ENCODE measurements around the gene COX19. TPM values are rescaled to one million over a fixed set of nuclear protein-coding genes. Genes with fewer than 3 reads are reported as not detected.

Gene COX19
- total RNA-seq, 1 experiment from 2014 or later, result 14.0 TPM

DNA sequence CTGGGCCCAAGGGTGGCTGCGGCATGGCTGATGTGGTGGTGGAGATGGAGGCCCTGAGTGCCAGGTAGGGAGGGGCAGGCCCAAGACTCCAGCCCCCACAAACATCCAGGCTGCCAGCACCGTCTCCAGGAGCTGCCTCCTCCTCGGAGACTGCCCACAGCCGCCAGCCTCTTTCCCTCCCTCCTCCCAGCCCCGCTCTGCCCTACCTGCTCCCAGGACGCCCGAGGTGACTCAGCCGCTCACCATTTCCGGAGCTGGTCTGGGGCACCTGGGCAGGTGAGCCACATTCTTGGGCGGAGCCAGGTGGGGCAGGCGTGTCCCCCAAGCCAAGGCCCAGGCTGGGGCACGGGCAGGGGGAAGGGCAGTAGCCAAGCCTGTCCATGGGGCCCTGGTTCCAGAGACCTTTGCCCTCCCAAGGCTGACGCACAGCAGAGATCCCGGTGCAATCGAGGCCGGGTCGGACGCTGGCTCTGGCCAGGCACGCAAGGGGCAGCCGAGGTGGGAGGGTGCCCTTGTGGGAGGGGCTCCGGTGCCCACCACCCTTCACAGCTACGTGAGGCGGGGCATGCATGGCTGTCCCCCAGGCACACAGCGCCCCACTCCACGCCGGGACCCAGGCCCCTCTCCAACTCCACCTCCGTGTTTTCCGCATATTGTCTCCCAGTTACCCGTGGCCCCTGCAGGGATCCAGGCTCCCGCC, 29.6 kb downstream of the COX19 start:
- 0 out of 2 replicates have a peak, but pooled peaks cover 4% of the 10 kb centered on the region for H3K27me3 ChIP-seq (ENCODE audit: insufficient read depth, low read length)
- no peaks in the 10 kb centered on the region for H3K9me2 ChIP-seq (ENCODE audit: insufficient read depth)
- intact Hi-C loops (cut with micrococcal nuclease), result no loop called here
- DNase-seq (ENCODE audit: low read depth, low spot score) (peak; percentile 86), ATAC-seq (peak; percentile 92)
- H3K27ac ChIP-seq (ENCODE audit: low read depth, low read length), result peak overlapping the region; percentile 98
- H4K20me1 ChIP-seq (ENCODE audit: insufficient read depth), result no peaks in the 10 kb centered on the region
- H2AFZ ChIP-seq (ENCODE audit: low read depth, low read length, poor library complexity, severe bottlenecking), result no peak overlapping the region
- ChIA-PET CTCF (interaction anchor here (0.6 kb wide), 1 partner anchor 132 kb away, joined by 3 read pairs; no protein-coding TSS in a partner anchor), POLR2A (interaction anchor here (0.7 to 1.1 kb wide), 3 partner anchors 30 to 309 kb away, joined by 3 to 4 read pairs (median 3); partner anchors contain the start of gene COX19), RAD21 (ENCODE audit: low non-redundant PET in 1 of 2, low total read pairs in 2 of 2, uncharacterized antibody in 2 of 2, unreplicated experiment in 2 of 2) (interaction anchor here in 1 of 2 experiments (0.6 kb wide), 1 partner anchor 30 kb away, joined by 3 read pairs; the partner anchor contains the start of gene COX19)
- peaks cover 28 to 62% of the 10 kb centered on the region in 2 experiments for H3K4me1 ChIP-seq (ENCODE audit: control insufficient read depth in 1 of 2, insufficient read depth in 2 of 2, low read length in 2 of 2)
- H3K9ac ChIP-seq (ENCODE audit: low read length), result peak overlapping the region; percentile 85
- TSS peak; percentile 86 for BruUV-seq (replicated peaks)
- H3K4me3 ChIP-seq (replicated peaks in 1 of 2; ENCODE audit: low read depth in 1 of 2, low read length in 2 of 2), result peak overlapping the region; percentile 53 to 68
- peak; percentile 83 for TF ChIP-seq YY1 (IDR thresholded peaks at IDR 0.05; ENCODE audit: extremely low read depth, insufficient replicate concordance, low read depth, low read length)
- TF ChIP-seq ELF1 (IDR thresholded peaks at IDR 0.05; ENCODE audit: borderline replicate concordance, low read depth), result no peak
- TF ChIP-seq POLR2AphosphoS5 (IDR thresholded peaks at IDR 0.05; ENCODE audit: low read depth, low read length), result peak; percentile 92
- TF ChIP-seq, protein P1, sequence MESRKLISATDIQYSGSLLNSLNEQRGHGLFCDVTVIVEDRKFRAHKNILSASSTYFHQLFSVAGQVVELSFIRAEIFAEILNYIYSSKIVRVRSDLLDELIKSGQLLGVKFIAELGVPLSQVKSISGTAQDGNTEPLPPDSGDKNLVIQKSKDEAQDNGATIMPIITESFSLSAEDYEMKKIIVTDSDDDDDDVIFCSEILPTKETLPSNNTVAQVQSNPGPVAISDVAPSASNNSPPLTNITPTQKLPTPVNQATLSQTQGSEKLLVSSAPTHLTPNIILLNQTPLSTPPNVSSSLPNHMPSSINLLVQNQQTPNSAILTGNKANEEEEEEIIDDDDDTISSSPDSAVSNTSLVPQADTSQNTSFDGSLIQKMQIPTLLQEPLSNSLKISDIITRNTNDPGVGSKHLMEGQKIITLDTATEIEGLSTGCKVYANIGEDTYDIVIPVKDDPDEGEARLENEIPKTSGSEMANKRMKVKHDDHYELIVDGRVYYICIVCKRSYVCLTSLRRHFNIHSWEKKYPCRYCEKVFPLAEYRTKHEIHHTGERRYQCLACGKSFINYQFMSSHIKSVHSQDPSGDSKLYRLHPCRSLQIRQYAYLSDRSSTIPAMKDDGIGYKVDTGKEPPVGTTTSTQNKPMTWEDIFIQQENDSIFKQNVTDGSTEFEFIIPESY (IDR thresholded peaks at IDR 0.05; ENCODE audit: extremely low read depth, insufficient replicate concordance, low read length), result peak; percentile 53
- no peak for TF ChIP-seq POLR2A (IDR thresholded peaks at IDR 0.05; ENCODE audit: borderline replicate concordance, extremely low read depth, insufficient read depth, insufficient read length)
- peak overlapping the region; percentile 98 for H3K4me2 ChIP-seq (ENCODE audit: low read length)
- 0 out of 4 replicates have a peak, but pooled peaks cover 0 to 4% of the 10 kb centered on the region in 2 experiments for H3K9me3 ChIP-seq (ENCODE audit: control insufficient read depth in 1 of 2, insufficient read depth in 1 of 2, low read depth in 1 of 2, low read length in 2 of 2)
- no peaks in the 10 kb centered on the region for H3K36me3 ChIP-seq (ENCODE audit: control insufficient read depth in 1 of 2, insufficient read depth in 2 of 2, low read length in 2 of 2)
- H3K79me2 ChIP-seq (ENCODE audit: insufficient read depth, low read length), result peaks cover 12% of the 10 kb centered on the region; the same call in 1 of the 2 replicates

All from HCT116 (cell line).